H1 (cell line): ENCODE results near the gene NWD2. TPM values are rescaled to one million over a fixed set of nuclear protein-coding genes. Genes with fewer than 3 reads are reported as not detected.

Experiments
- CTCF ChIA-PET: fragments of 300-600 bp; sonication (Branson Sonifier 250); formaldehyde crosslinking; loops from one replicate; lab custom pipeline; 2021; ENCODE audit not compliant: partially characterized antibody; lab: Charles Lee
- POLR2A ChIA-PET: fragments of 300-600 bp; sonication (Branson Sonifier 250); formaldehyde crosslinking; loops from one replicate; lab custom pipeline; 2021; ENCODE audit warnings: inconsistent platforms; ENCODE audit not compliant: partially characterized antibody; lab: Charles Lee
- DNase-seq, 2 experiments: peaks; one replicate each; pipeline versions ENCODE4 v3.0.0 to v3.0.0-alpha.2; 2010 to 2022; ENCODE audit warnings: low spot score in 2 of 2, low read depth in 1 of 2, mixed read lengths in 1 of 2
- FAIRE-seq: peaks from 2 replicates; lab custom pipeline; 2011; peaks lifted over from hg19 to GRCh38; lab: Jason Lieb, UNC
- H2AFZ ChIP-seq: 2 replicates; pipeline ENCODE4 v1.8.1; 2012; ENCODE audit warnings: low read length, inconsistent platforms
- H2AK5ac ChIP-seq: 2 replicates; pipeline ENCODE4 v1.6.1; 2013; ENCODE audit warnings: low read depth, low read length
- H2BK120ac ChIP-seq: replicated peaks from 2 replicates; pipeline ENCODE3; 2013; ENCODE audit warnings: low read depth, low read length, inconsistent platforms
- H2BK12ac ChIP-seq: 2 replicates; pipeline ENCODE4 v1.6.1; 2013; ENCODE audit warnings: low read depth, low read length
- H2BK15ac ChIP-seq: 2 replicates; pipeline ENCODE4 v1.6.1; 2013; ENCODE audit warnings: low read length
- H2BK20ac ChIP-seq: 2 replicates; pipeline ENCODE4 v1.6.1; 2013; ENCODE audit warnings: low read length
- H2BK5ac ChIP-seq: 2 replicates; pipeline ENCODE4 v1.6.1; 2013; ENCODE audit warnings: low read depth, low read length
- H3K14ac ChIP-seq: 2 replicates; pipeline ENCODE4 v1.6.1; 2013; ENCODE audit warnings: inconsistent platforms; ENCODE audit not compliant: insufficient read length
- H3K18ac ChIP-seq: 2 replicates; pipeline ENCODE4 v1.6.1; 2013; ENCODE audit warnings: low read length; ENCODE audit errors: extremely low read depth
- H3K23ac ChIP-seq: 2 replicates; pipeline ENCODE4 v1.6.1; 2013; ENCODE audit warnings: inconsistent platforms; ENCODE audit not compliant: insufficient read length
- H3K23me2 ChIP-seq: 2 replicates; pipeline ENCODE4 v1.6.1; 2013; ENCODE audit warnings: low read depth, low read length
- H3K27ac ChIP-seq: 2 replicates; pipeline ENCODE4 v1.6.1; 2011; ENCODE audit warnings: low read depth, low read length, inconsistent platforms
- H3K27me3 ChIP-seq, 4 experiments: replicated peaks in 1 of 4; 1 replicate in 1 of 4; 2 replicates in 3 of 4; pipeline versions ENCODE4 v1.6.1 to v1.8.1; 2011 to 2013; ENCODE audit warnings: low read length in 3 of 4, mild to moderate bottlenecking in 3 of 4, inconsistent platforms in 2 of 4, mixed read lengths in 2 of 4, moderate library complexity in 1 of 4; ENCODE audit not compliant: control insufficient read depth in 3 of 4, insufficient read depth in 3 of 4; ENCODE audit errors: extremely low read depth in 1 of 4
- H3K36me3 ChIP-seq, 4 experiments: 2 replicates each; pipeline versions ENCODE4 v1.6.1 to v1.8.1; 2011 to 2013; ENCODE audit warnings: mild to moderate bottlenecking in 4 of 4, low read length in 3 of 4, moderate library complexity in 2 of 4, control low read depth in 1 of 4, inconsistent platforms in 1 of 4; ENCODE audit not compliant: insufficient read depth in 4 of 4, control insufficient read depth in 2 of 4
- H3K4ac ChIP-seq: replicated peaks from 2 replicates; pipeline ENCODE3; 2013; ENCODE audit warnings: low read length, low read depth, mixed read lengths, inconsistent platforms; ENCODE audit not compliant: insufficient read length
- H3K4me1 ChIP-seq, 4 experiments: replicated peaks in 1 of 4; 1 replicate in 1 of 4; 2 replicates in 3 of 4; pipeline versions ENCODE4 v1.6.1 to v1.8.1; 2011 to 2013; ENCODE audit warnings: low read length in 3 of 4, inconsistent platforms in 2 of 4, mixed read lengths in 1 of 4; ENCODE audit not compliant: insufficient read depth in 4 of 4, control insufficient read depth in 3 of 4
- H3K4me2 ChIP-seq, 2 experiments: 2 replicates each; pipeline versions ENCODE4 v1.6.1 to v1.8.1; 2011 to 2013; ENCODE audit warnings: low read depth in 2 of 2, low read length in 2 of 2, control low read depth in 1 of 2, inconsistent platforms in 1 of 2, mild to moderate bottlenecking in 1 of 2; ENCODE audit not compliant: insufficient read depth in 1 of 2
- H3K4me3 ChIP-seq, 4 experiments: fragments of 200-600, 300-600 bp in 1 of 4; sonication (generic), shearing (Covaris generic), sonication (Bioruptor Twin) in 1 of 4; 2 replicates each; pipeline versions ENCODE4 v1.5.1 to v1.8.1; 2011 to 2016; ENCODE audit warnings: low read length in 4 of 4, low read depth in 3 of 4, control low read depth in 2 of 4, inconsistent platforms in 2 of 4, mild to moderate bottlenecking in 2 of 4, mixed read lengths in 1 of 4, moderate library complexity in 1 of 4; ENCODE audit not compliant: insufficient read depth in 2 of 4; ENCODE audit errors: extremely low read depth in 1 of 4
- H3K56ac ChIP-seq: replicated peaks from 2 replicates; pipeline ENCODE3; 2013; ENCODE audit warnings: low read depth, mild to moderate bottlenecking, mixed read lengths, low read length, inconsistent platforms; ENCODE audit not compliant: insufficient read length
- H3K79me1 ChIP-seq: 2 replicates; pipeline ENCODE4 v1.6.1; 2013; ENCODE audit warnings: low read depth, low read length, control low read depth
- H3K79me2 ChIP-seq, 2 experiments: 2 replicates each; pipeline versions ENCODE4 v1.6.1 to v1.8.1; 2012 to 2013; ENCODE audit warnings: low read length in 2 of 2, mild to moderate bottlenecking in 2 of 2, inconsistent platforms in 1 of 2; ENCODE audit not compliant: insufficient read depth in 2 of 2, control insufficient read depth in 1 of 2
- H3K9ac ChIP-seq, 4 experiments: replicated peaks in 1 of 4; 1 replicate in 1 of 4; 2 replicates in 3 of 4; pipeline versions ENCODE4 v1.6.1 to v1.8.1; 2011 to 2013; ENCODE audit warnings: low read depth in 3 of 4, low read length in 3 of 4, control low read depth in 2 of 4, mild to moderate bottlenecking in 2 of 4, moderate library complexity in 2 of 4, inconsistent platforms in 1 of 4; ENCODE audit errors: extremely low read depth in 1 of 4
- H3K9me3 ChIP-seq, 2 experiments: 2 replicates each; pipeline versions ENCODE4 v1.6.1 to v1.8.1; 2012 to 2013; ENCODE audit warnings: mild to moderate bottlenecking in 2 of 2, moderate library complexity in 2 of 2, control low read depth in 1 of 2, inconsistent platforms in 1 of 2, low read depth in 1 of 2, low read length in 1 of 2, mixed read lengths in 1 of 2; ENCODE audit not compliant: insufficient read depth in 2 of 2
- H4K20me1 ChIP-seq, 2 experiments: replicated peaks in 1 of 2; 2 replicates each; pipeline versions ENCODE3 to v1.8.1; 2011 to 2013; ENCODE audit warnings: inconsistent platforms in 2 of 2, low read length in 2 of 2, mild to moderate bottlenecking in 1 of 2; ENCODE audit not compliant: insufficient read depth in 2 of 2, control insufficient read depth in 1 of 2
- H4K5ac ChIP-seq: 2 replicates; pipeline ENCODE4 v1.6.1; 2013; ENCODE audit warnings: low read length, low read depth, mixed read lengths, inconsistent platforms; ENCODE audit not compliant: insufficient read length
- H4K8ac ChIP-seq: 2 replicates; pipeline ENCODE4 v1.8.0; 2013; ENCODE audit warnings: mild to moderate bottlenecking, moderate library complexity, low read length, inconsistent platforms; ENCODE audit not compliant: insufficient read depth; ENCODE audit errors: extremely low read depth
- H4K91ac ChIP-seq: replicated peaks from 2 replicates; pipeline ENCODE3; 2013; ENCODE audit warnings: low read length, mixed read lengths, inconsistent platforms; ENCODE audit not compliant: insufficient read length
- CREB1 ChIP-seq: IDR thresholded peaks from 2 replicates; pipeline ENCODE4 v1.6.1; 2012; ENCODE audit warnings: inconsistent platforms
- EZH2 ChIP-seq: fragments of 200-600 bp; sonication (generic); IDR thresholded peaks from 2 replicates; pipeline ENCODE4 v1.7.1; 2012; ENCODE audit warnings: low read depth, mild to moderate bottlenecking, moderate library complexity, low read length, inconsistent platforms; ENCODE audit not compliant: severe bottlenecking
- HDAC6 ChIP-seq: IDR thresholded peaks from one replicate; pipeline ENCODE4 v1.7.1; 2012; ENCODE audit warnings: low read depth, mild to moderate bottlenecking, inconsistent platforms, low read length, moderate library complexity
- JUN ChIP-seq: IDR thresholded peaks from 2 replicates; pipeline ENCODE4 v1.6.1; 2011; ENCODE audit warnings: low read depth, mild to moderate bottlenecking, improper control_type of control experiment, low read length
- NRF1 ChIP-seq: IDR thresholded peaks from 2 replicates; pipeline ENCODE4 v1.6.1; 2011; ENCODE audit warnings: mild to moderate bottlenecking, low read depth, low read length, improper control_type of control experiment
- POLR2A ChIP-seq, 2 experiments: IDR thresholded peaks; 1 replicate in 1 of 2; 2 replicates in 1 of 2; pipeline ENCODE4 v1.6.1; 2011; ENCODE audit warnings: low read depth in 2 of 2, low read length in 2 of 2, mild to moderate bottlenecking in 2 of 2; ENCODE audit errors: control extremely low read depth in 1 of 2
- RBBP5 ChIP-seq: IDR thresholded peaks from 2 replicates; pipeline ENCODE4 v1.7.1; 2012; ENCODE audit warnings: low read depth, mild to moderate bottlenecking, inconsistent platforms, low read length, moderate library complexity, borderline replicate concordance
- TAF1 ChIP-seq: IDR thresholded peaks from 2 replicates; pipeline ENCODE4 v1.6.1; 2011; ENCODE audit warnings: mild to moderate bottlenecking, low read depth, low read length
- TCF12 ChIP-seq: IDR thresholded peaks from 2 replicates; pipeline ENCODE4 v1.6.1; 2011; ENCODE audit warnings: low read depth, mild to moderate bottlenecking, low read length
- WGBS, 2 experiments: shearing (Covaris generic) in 1 of 2; methylation state at CpG; one replicate each; pipeline versions ENCODE4 v1.1.6 to v1.1.7; 2013 to 2015; ENCODE audit warnings: low lambda C conversion rate in 2 of 2, mixed read lengths in 2 of 2, inconsistent platforms in 1 of 2, low coverage in 1 of 2, missing lambda C conversion rate in 1 of 2; ENCODE audit not compliant: insufficient replicate concordance in 2 of 2, insufficient coverage in 1 of 2, insufficient read length in 1 of 2; ENCODE audit errors: extremely low coverage in 1 of 2, missing lambda C conversion rate in 1 of 2; 5-methylcytosine and 5-hydroxymethylcytosine counted together
- polyA plus RNA-seq, 7 experiments: library from polyadenylated mRNA; depleted of rRNA in 3 of 7; stranded (reverse) in 5 of 7; unstranded in 2 of 7; fragments of >200 nt in 5 of 7; fragments of 200-250 nt in 2 of 7; gene quantifications; 1 replicate in 5 of 7; 2 replicates in 1 of 7; 4 replicates in 1 of 7; pipeline versions ENCODE4 v1.2.1 to v1.2.3, GENCODE V29; 2011 to 2013; ENCODE audit warnings: missing spikeins in 2 of 7, mixed read lengths in 2 of 7
- total RNA-seq: library from RNA; stranded (reverse); fragmentation: NEBNext Ultra II Directional; extraction: Animal tissue kit (Norgen Biotek cat#: 25700); gene quantifications from 2 replicates; pipeline ENCODE4 v1.2.1, GENCODE V29; 2021

NWD2 gene
- total and polyA plus RNA-seq, 2 of the 8 experiments (the other 6 are each of a cell fraction or from before 2014, with no cell fraction given), result under 0.01 TPM; not detected in 1

- H2BK5ac ChIP-seq, result no peak overlapping the region
- H3K56ac ChIP-seq, result no peak overlapping the region
- no peak overlapping the region for H3K4ac ChIP-seq
- no peak overlapping the region for H2BK120ac ChIP-seq
- H3K27ac ChIP-seq, result no peak overlapping the region
- H3K79me2 ChIP-seq, result no peaks in the 10 kb centered on the region
- no peak overlapping the region for H3K23ac ChIP-seq
- H3K14ac ChIP-seq, result no peak overlapping the region
- H2BK12ac ChIP-seq, result no peak overlapping the region
- H2BK15ac ChIP-seq, result no peak overlapping the region
- 58% methylated on average over 5 of the region's 5 CpGs; no CpG with 5 or more reads in 1 of the 2 experiments for WGBS, 2 experiments
- no peaks in the 10 kb centered on the region for H3K79me1 ChIP-seq
- H3K36me3 ChIP-seq, result no peaks in the 10 kb centered on the region
- H4K20me1 ChIP-seq, result no peaks in the 10 kb centered on the region
- no peak overlapping the region for H3K4me2 ChIP-seq
- H3K27me3 ChIP-seq, result no peaks in the 10 kb centered on the region
- DNase-seq, result no peak
- no peak overlapping the region for H4K5ac ChIP-seq
- ChIA-PET CTCF (interaction anchor here (1.2 kb wide), 1 partner anchor 21 kb away, joined by 5 read pairs; no protein-coding TSS in a partner anchor), POLR2A (no interaction called here)
- no peak overlapping the region for H4K8ac ChIP-seq
- H4K91ac ChIP-seq, result no peak overlapping the region
- peaks cover 0 to 5% (median 0%) of the 10 kb centered on the region in 4 experiments; a peak in 1 of 7 replicates for H3K4me1 ChIP-seq
- H2AFZ ChIP-seq, result no peak overlapping the region
- no peak for FAIRE-seq
- H3K4me3 ChIP-seq, result no peak overlapping the region
- H3K9ac ChIP-seq, result no peak overlapping the region
- H3K18ac ChIP-seq, result no peak overlapping the region
- H2BK20ac ChIP-seq, result no peak overlapping the region
- TF ChIP-seq TAF1 (no peak), EZH2 (no peak), RBBP5 (no peak), POLR2A (IDR thresholded peaks at IDR 0.05; ENCODE audit: control extremely low read depth in 1 of 2, low read depth in 2 of 2, low read length in 2 of 2) (no peak), TCF12 (no peak), HDAC6 (no peak), NRF1 (no peak), CREB1 (no peak), JUN (no peak)
- no peak overlapping the region for H2AK5ac ChIP-seq
- no peaks in the 10 kb centered on the region for H3K9me3 ChIP-seq
- no peaks in the 10 kb centered on the region for H3K23me2 ChIP-seq
Measured at GRCh38 chr4:37320513-37321235, 76.1 kb downstream of the NWD2 start.
